WTC11 (cell line): ENCODE measurements around the gene GRIFIN. TPM values are rescaled to one million over a fixed set of nuclear protein-coding genes. Genes with fewer than 3 reads are reported as not detected.

Experiments
- ATAC-seq: fragments of 200-7000 bp; cut with Tn5 transposase; 2 replicates; pipeline ENCODE4 v1.10.0; 2021; ENCODE audit warnings: mild to moderate bottlenecking, moderate library complexity
- CTCF ChIA-PET: fragments of 300-600 bp; sonication (Branson Sonifier 250); formaldehyde crosslinking; loops from one replicate; lab custom pipeline; 2021; ENCODE audit warnings: antibody characterized with exemption; lab: Charles Lee
- POLR2A ChIA-PET: fragments of 350-600 bp; sonication (Branson Sonifier 250); formaldehyde crosslinking; loops from one replicate; lab custom pipeline; 2021; ENCODE audit warnings: antibody characterized with exemption; lab: Charles Lee
- DNase-seq: peaks from one replicate; pipeline ENCODE4 v3.0.0; 2021; ENCODE audit warnings: low spot score
- H3K27ac Mint-ChIP-seq: 2 replicates; pipeline ENCODE4 v1.8.0; 2021; ENCODE audit warnings: mixed read lengths
- H3K27me3 Mint-ChIP-seq: 2 replicates; pipeline ENCODE4 v1.8.0; 2021; ENCODE audit warnings: low read depth, mild to moderate bottlenecking, moderate library complexity, mixed read lengths
- H3K36me3 Mint-ChIP-seq: 2 replicates; pipeline ENCODE4 v1.8.0; 2021; ENCODE audit warnings: mixed read lengths
- H3K4me1 Mint-ChIP-seq: 2 replicates; pipeline ENCODE4 v1.8.0; 2022; ENCODE audit warnings: mixed read lengths
- H3K4me3 Mint-ChIP-seq: 2 replicates; pipeline ENCODE4 v1.8.0; 2021; ENCODE audit warnings: mild to moderate bottlenecking, moderate library complexity, mixed read lengths
- H3K9me3 Mint-ChIP-seq: 2 replicates; pipeline ENCODE4 v1.8.0; 2021; ENCODE audit warnings: mixed read lengths
- AR ChIP-seq: fragments of 250-450 bp; sonication (Bioruptor Pico); IDR thresholded peaks from 2 replicates; pipeline ENCODE4 v1.9.0; 2021; ENCODE audit warnings: mild to moderate bottlenecking
- CBFB ChIP-seq: sonication (generic); formaldehyde crosslinking; IDR thresholded peaks from 2 replicates; pipeline ENCODE4 v1.8.1; 2022; ENCODE audit warnings: mild to moderate bottlenecking, low read depth, missing genetic modification reagents
- CREB1 ChIP-seq: sonication (generic); formaldehyde crosslinking; IDR thresholded peaks from 2 replicates; pipeline ENCODE4 v1.8.0; 2023; ENCODE audit warnings: mild to moderate bottlenecking, missing genetic modification reagents
- E2F4 ChIP-seq: sonication (generic); formaldehyde crosslinking; IDR thresholded peaks from 2 replicates; pipeline ENCODE4 v1.8.1; 2022; ENCODE audit warnings: low read depth, mild to moderate bottlenecking, moderate library complexity, missing genetic modification reagents, borderline replicate concordance
- E2F5 ChIP-seq: sonication (generic); formaldehyde crosslinking; IDR thresholded peaks from 2 replicates; pipeline ENCODE4 v1.8.1; 2022; ENCODE audit warnings: mild to moderate bottlenecking, moderate library complexity, missing genetic modification reagents
- EMX1 ChIP-seq: fragments of 250-450 bp; sonication (Bioruptor Pico); IDR thresholded peaks from 2 replicates; pipeline ENCODE4 v1.8.0; 2021; ENCODE audit warnings: mild to moderate bottlenecking
- ERG ChIP-seq: fragments of 250-450 bp; sonication (Bioruptor Pico); IDR thresholded peaks from 2 replicates; pipeline ENCODE4 v1.8.0; 2021; ENCODE audit warnings: mild to moderate bottlenecking
- FOXJ3 ChIP-seq: sonication (generic); formaldehyde crosslinking; IDR thresholded peaks from 2 replicates; pipeline ENCODE4 v1.9.0; 2021; ENCODE audit warnings: missing genetic modification reagents, mild to moderate bottlenecking, borderline replicate concordance
- GABPB1 ChIP-seq: sonication (generic); formaldehyde crosslinking; IDR thresholded peaks from 2 replicates; pipeline ENCODE4 v1.8.1; 2023; ENCODE audit warnings: mild to moderate bottlenecking, missing genetic modification reagents
- GTF2I ChIP-seq: fragments of 250-450 bp; sonication (Bioruptor Pico); conservative IDR thresholded peaks from 2 replicates; pipeline ENCODE4 v1.4.0; 2021; ENCODE audit warnings: mild to moderate bottlenecking
- HMGA2 ChIP-seq: fragments of 250-450 bp; sonication (Bioruptor Pico); IDR thresholded peaks from 2 replicates; pipeline ENCODE4 v1.4.0; 2021; ENCODE audit warnings: mild to moderate bottlenecking, moderate library complexity
- JAZF1 ChIP-seq: fragments of 250-450 bp; sonication (Bioruptor Pico); IDR thresholded peaks from 2 replicates; pipeline ENCODE4 v1.9.0; 2021; ENCODE audit warnings: moderate library complexity, mild to moderate bottlenecking, inconsistent platforms
- KAT7 ChIP-seq: sonication (generic); formaldehyde crosslinking; IDR thresholded peaks from 2 replicates; pipeline ENCODE4 v1.8.1; 2023; ENCODE audit warnings: missing genetic modification reagents, mild to moderate bottlenecking, borderline replicate concordance
- MLX ChIP-seq: sonication (generic); formaldehyde crosslinking; IDR thresholded peaks from 2 replicates; pipeline ENCODE4 v1.8.1; 2023; ENCODE audit warnings: mild to moderate bottlenecking, missing genetic modification reagents, moderate library complexity
- MXD4 ChIP-seq: fragments of 250-450 bp; sonication (Bioruptor Pico); IDR thresholded peaks from 2 replicates; pipeline ENCODE4 v1.8.0; 2021; ENCODE audit warnings: mild to moderate bottlenecking, moderate library complexity, borderline replicate concordance
- MYBL2 ChIP-seq: sonication (generic); formaldehyde crosslinking; IDR thresholded peaks from 2 replicates; pipeline ENCODE4 v1.8.1; 2023; ENCODE audit warnings: mild to moderate bottlenecking, moderate library complexity, missing genetic modification reagents
- NFATC4 ChIP-seq: fragments of 250-450 bp; sonication (Bioruptor Pico); IDR thresholded peaks from 2 replicates; pipeline ENCODE4 v1.9.0; 2021; ENCODE audit warnings: mild to moderate bottlenecking
- NFE2L1 ChIP-seq: sonication (generic); formaldehyde crosslinking; IDR thresholded peaks from 2 replicates; pipeline ENCODE4 v1.8.1; 2023; ENCODE audit warnings: missing genetic modification reagents
- RORB ChIP-seq: fragments of 250-450 bp; sonication (Bioruptor Pico); IDR thresholded peaks from 2 replicates; pipeline ENCODE4 v1.9.0; 2021; ENCODE audit warnings: mild to moderate bottlenecking
- SMAD3 ChIP-seq: sonication (generic); formaldehyde crosslinking; IDR thresholded peaks from 2 replicates; pipeline ENCODE4 v1.8.0; 2022; ENCODE audit warnings: missing genetic modification reagents, mild to moderate bottlenecking, borderline replicate concordance
- TP53 ChIP-seq: sonication (generic); formaldehyde crosslinking; IDR thresholded peaks from 2 replicates; pipeline ENCODE4 v1.8.1; 2023; ENCODE audit warnings: mild to moderate bottlenecking, missing genetic modification reagents
- USF1 ChIP-seq: sonication (generic); formaldehyde crosslinking; IDR thresholded peaks from 2 replicates; pipeline ENCODE4 v1.8.0; 2022; ENCODE audit warnings: mild to moderate bottlenecking, missing genetic modification reagents
- ZNF416 ChIP-seq: fragments of 250-450 bp; sonication (Bioruptor Pico); IDR thresholded peaks from 2 replicates; pipeline ENCODE4 v1.9.0; 2021; ENCODE audit warnings: mild to moderate bottlenecking, inconsistent platforms
- ZNF532 ChIP-seq: fragments of 250-450 bp; sonication (Bioruptor Pico); IDR thresholded peaks from 2 replicates; pipeline ENCODE4 v1.9.0; 2021; ENCODE audit warnings: mild to moderate bottlenecking, borderline replicate concordance
- total RNA-seq: library from RNA; stranded (reverse); gene quantifications from 3 replicates; pipeline ENCODE4 v1.2.3, GENCODE V29; 2021

GRIFIN gene
- total RNA-seq, 1 experiment from 2014 or later = not detected

GRCh38 chr7:2479276-2480069 lies 3.3 kb upstream of the GRIFIN start:
- ATAC-seq (no peak), DNase-seq (no peak)
- POLR2A ChIA-PET = interaction anchor here (1.2 to 1.5 kb wide), 2 partner anchors 15 to 60 kb away, joined by 3 read pairs; no protein-coding TSS in a partner anchor
- H3K36me3 Mint-ChIP-seq = no peaks in the 10 kb centered on the region
- H3K27ac Mint-ChIP-seq = peak overlapping the region; percentile 36; the same call in 1 of the 2 replicates
- peaks cover 7% of the 10 kb centered on the region; the same call in 1 of the 2 replicates for H3K9me3 Mint-ChIP-seq
- peaks cover 8% of the 10 kb centered on the region for H3K4me1 Mint-ChIP-seq
- CTCF ChIA-PET = interaction anchor here (1.0 to 5.0 kb wide), 7 partner anchors 10 to 201 kb away, joined by 3 to 34 read pairs (median 4); no protein-coding TSS in a partner anchor
- no peaks in the 10 kb centered on the region for H3K27me3 Mint-ChIP-seq
- TF ChIP-seq TP53 (no peak), SMAD3 (no peak), RORB (no peak), EMX1 (CRISPR knock-in tag) (no peak), MLX (no peak), ZNF532 (CRISPR knock-in tag) (no peak), CBFB (CRISPR knock-in tag) (no peak), AR (CRISPR knock-in tag) (no peak), JAZF1 (CRISPR knock-in tag) (no peak), GTF2I (no peak)
- H3K4me3 Mint-ChIP-seq = no peak overlapping the region

GRCh38 chr7:2478800-2479199 lies 2.6 kb upstream of the GRIFIN start:
- no peak overlapping the region; the same call in 1 of the 2 replicates for H3K27ac Mint-ChIP-seq
- H3K36me3 Mint-ChIP-seq = no peaks in the 10 kb centered on the region
- ChIA-PET CTCF (interaction anchor here (0.5 to 5.0 kb wide), 12 partner anchors 9 to 231 kb away, joined by 3 to 34 read pairs (median 4); no protein-coding TSS in a partner anchor), POLR2A (no interaction called here)
- peaks cover 7% of the 10 kb centered on the region; the same call in 1 of the 2 replicates for H3K9me3 Mint-ChIP-seq
- no peak overlapping the region for H3K4me3 Mint-ChIP-seq
- TF ChIP-seq E2F4 (CRISPR knock-in tag) (no peak), E2F5 (CRISPR knock-in tag) (no peak), MYBL2 (CRISPR knock-in tag) (no peak), ERG (CRISPR knock-in tag) (no peak), USF1 (CRISPR knock-in tag) (no peak), GABPB1 (CRISPR knock-in tag) (no peak), RORB (no peak), NFATC4 (no peak), KAT7 (CRISPR knock-in tag) (no peak), MXD4 (no peak), HMGA2 (CRISPR knock-in tag) (no peak), NFE2L1 (CRISPR knock-in tag) (no peak), CREB1 (CRISPR knock-in tag) (no peak), FOXJ3 (CRISPR knock-in tag) (no peak), JAZF1 (CRISPR knock-in tag) (no peak), ZNF416 (CRISPR knock-in tag) (no peak)
- no peaks in the 10 kb centered on the region for H3K27me3 Mint-ChIP-seq
- no peak for ATAC-seq
- H3K4me1 Mint-ChIP-seq = peaks cover 11% of the 10 kb centered on the region
- DNase-seq = no peak
